Suprapubic skin (tissue), 4 donors: Measurements from ENCODE around the gene HUS1B.

Source experiments
- EP300 ChIP-seq: sonication (generic); formaldehyde crosslinking; IDR thresholded peaks from one replicate; pipeline ENCODE4 v1.6.1; 2017; ENCODE audit warnings: antibody characterized with exemption
- POLR2A ChIP-seq, 2 donors: fragments of 450-650 bp; IDR thresholded peaks; one replicate each; pipeline ENCODE4 v1.6.1; 2017; ENCODE audit warnings: antibody characterized with exemption in 2 of 2, mild to moderate bottlenecking in 2 of 2, moderate library complexity in 2 of 2
- POLR2AphosphoS5 ChIP-seq, 3 donors: sonication (generic); formaldehyde crosslinking; IDR thresholded peaks; one replicate each; pipeline ENCODE4 v1.6.1; 2017; ENCODE audit warnings: antibody characterized with exemption in 3 of 3
- TF ChIP-seq, protein P1 (sequence below), 2 donors: fragments of 200-600 bp in 1 of 2; fragments of 450-650 bp in 1 of 2; sonication (generic) in 1 of 2; IDR thresholded peaks; one replicate each; pipeline ENCODE4 v1.5.1; 2016 to 2019; ENCODE audit warnings: antibody characterized with exemption in 2 of 2, mild to moderate bottlenecking in 1 of 2, moderate library complexity in 1 of 2

DNA sequence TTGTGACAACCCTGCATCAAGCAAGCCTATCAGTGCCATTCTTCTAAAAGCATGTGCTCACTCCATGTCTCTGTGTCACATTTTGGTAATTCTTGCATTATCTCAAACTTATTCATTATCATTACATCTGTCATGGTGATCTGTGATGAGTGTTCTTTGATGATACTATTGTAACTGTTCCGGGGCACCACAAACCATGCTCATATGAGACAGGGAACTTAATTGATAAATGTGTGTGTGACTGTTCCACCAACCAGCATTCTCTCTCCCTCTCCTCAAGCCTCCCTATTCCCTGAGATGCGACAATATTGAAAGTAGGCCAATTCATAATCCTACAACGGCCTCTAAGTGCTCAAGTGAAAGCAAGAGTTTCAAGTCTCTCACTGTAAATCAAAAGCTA lies 4.0 kb downstream of the HUS1B start:
- TF ChIP-seq, protein P1, sequence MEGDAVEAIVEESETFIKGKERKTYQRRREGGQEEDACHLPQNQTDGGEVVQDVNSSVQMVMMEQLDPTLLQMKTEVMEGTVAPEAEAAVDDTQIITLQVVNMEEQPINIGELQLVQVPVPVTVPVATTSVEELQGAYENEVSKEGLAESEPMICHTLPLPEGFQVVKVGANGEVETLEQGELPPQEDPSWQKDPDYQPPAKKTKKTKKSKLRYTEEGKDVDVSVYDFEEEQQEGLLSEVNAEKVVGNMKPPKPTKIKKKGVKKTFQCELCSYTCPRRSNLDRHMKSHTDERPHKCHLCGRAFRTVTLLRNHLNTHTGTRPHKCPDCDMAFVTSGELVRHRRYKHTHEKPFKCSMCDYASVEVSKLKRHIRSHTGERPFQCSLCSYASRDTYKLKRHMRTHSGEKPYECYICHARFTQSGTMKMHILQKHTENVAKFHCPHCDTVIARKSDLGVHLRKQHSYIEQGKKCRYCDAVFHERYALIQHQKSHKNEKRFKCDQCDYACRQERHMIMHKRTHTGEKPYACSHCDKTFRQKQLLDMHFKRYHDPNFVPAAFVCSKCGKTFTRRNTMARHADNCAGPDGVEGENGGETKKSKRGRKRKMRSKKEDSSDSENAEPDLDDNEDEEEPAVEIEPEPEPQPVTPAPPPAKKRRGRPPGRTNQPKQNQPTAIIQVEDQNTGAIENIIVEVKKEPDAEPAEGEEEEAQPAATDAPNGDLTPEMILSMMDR (IDR thresholded peaks at IDR 0.05), result no peak
- TF ChIP-seq POLR2A (IDR thresholded peaks at IDR 0.05) (no peak), POLR2AphosphoS5 (IDR thresholded peaks at IDR 0.05) (no peak), EP300 (no peak)
